Panc1 (cell line): Measurements from ENCODE around the gene MLF1.
"Not testable (repeated sequence)": the region's sequence is repeated elsewhere in the genome, so short reads cannot be mapped to it uniquely, and the experiment has no call there.

ENCODE experiments used
- POLR2AphosphoS5 ChIP-seq: IDR thresholded peaks from 2 replicates; pipeline ENCODE4 v1.6.1; 2012; ENCODE audit warnings: mild to moderate bottlenecking, low read depth, low read length, moderate library complexity
- TF ChIP-seq, protein P1 (sequence below): fragments of 450-650 bp; IDR thresholded peaks from 2 replicates; pipeline ENCODE4 v1.5.1; 2017; ENCODE audit warnings: mild to moderate bottlenecking

DNA sequence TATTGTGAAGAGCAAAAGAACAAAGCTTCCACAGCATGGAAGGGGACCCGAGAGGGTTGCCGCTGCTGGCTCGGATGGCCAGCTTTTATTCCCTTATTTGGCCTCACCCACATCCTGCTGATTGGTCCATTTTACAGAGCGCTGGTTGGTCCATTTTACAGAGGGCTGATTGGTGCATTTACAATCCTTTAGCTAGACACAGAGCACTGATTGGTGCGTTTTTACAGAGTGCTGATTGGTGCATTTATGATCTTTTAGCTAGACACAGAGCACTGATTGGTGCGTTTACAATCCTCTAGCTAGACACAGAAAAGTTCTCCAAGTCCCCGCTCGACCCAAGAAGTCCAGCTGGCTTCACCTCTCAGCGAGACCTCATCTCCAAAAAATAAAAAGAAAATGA is 21.1 kb upstream of the MLF1 start:
- TF ChIP-seq, protein P1, sequence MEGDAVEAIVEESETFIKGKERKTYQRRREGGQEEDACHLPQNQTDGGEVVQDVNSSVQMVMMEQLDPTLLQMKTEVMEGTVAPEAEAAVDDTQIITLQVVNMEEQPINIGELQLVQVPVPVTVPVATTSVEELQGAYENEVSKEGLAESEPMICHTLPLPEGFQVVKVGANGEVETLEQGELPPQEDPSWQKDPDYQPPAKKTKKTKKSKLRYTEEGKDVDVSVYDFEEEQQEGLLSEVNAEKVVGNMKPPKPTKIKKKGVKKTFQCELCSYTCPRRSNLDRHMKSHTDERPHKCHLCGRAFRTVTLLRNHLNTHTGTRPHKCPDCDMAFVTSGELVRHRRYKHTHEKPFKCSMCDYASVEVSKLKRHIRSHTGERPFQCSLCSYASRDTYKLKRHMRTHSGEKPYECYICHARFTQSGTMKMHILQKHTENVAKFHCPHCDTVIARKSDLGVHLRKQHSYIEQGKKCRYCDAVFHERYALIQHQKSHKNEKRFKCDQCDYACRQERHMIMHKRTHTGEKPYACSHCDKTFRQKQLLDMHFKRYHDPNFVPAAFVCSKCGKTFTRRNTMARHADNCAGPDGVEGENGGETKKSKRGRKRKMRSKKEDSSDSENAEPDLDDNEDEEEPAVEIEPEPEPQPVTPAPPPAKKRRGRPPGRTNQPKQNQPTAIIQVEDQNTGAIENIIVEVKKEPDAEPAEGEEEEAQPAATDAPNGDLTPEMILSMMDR, result not testable (repeated sequence)
- TF ChIP-seq POLR2AphosphoS5, result not testable (repeated sequence)
